ENCODE measurements around the gene NADSYN1.

Gene NADSYN1

GRCh38 chr11:71474771-71475483, 21.9 kb downstream of the NADSYN1 start:
- no peak for DNase-seq

GRCh38 chr11:71476031-71476430, 23.0 kb downstream of the NADSYN1 start:
- no peak for DNase-seq

GRCh38 chr11:71476926-71477640, 24.1 kb downstream of the NADSYN1 start:
- DNase-seq: no peak

DNA sequence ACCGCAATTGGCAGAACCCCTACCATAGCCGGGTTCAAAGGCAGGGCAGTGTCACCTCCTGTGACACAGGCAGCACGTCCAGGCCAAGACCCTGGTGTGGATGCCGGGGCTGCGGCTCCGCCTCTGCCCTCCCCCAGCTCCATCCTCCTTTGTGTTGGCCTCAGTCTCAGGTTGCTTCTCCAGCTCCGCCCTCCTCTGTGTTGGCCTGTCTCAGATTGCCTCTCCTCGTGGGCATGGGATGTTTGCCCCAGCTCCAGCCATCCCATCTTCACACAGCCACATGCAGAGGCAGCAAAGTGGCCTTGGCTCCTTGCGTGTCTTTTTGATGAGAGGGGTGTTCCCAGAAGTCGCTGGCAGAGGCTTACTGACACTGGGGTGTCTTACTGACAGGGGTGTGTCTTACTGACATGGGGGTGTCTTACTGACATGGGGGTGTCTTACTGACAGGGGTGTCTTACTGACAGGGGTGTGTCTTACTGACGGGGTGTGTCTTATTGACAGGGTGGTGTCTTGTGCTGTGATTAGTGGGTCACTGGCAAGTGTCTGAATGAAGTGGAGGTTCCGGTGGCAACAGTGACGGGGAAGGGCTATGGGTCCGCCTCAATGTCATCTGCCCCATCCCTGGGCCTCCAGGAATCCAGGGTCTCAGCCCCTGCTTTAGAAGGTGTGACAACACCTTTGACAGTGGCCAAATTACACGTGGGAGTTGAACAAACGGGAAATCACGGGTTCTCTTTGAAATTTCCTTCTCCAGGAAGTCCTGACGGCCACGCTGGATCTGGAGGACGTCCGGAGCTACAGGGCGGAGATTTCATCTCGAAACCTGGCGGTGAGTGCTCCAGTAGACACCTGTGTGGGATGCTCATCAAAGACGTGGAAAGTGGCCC, 24.9 kb downstream of the NADSYN1 start:
- DNase-seq: no peak

GRCh38 chr11:71478528-71478840, 25.5 kb downstream of the NADSYN1 start:
- DNase-seq: no peak

- no peak for DNase-seq
Observed at GRCh38 chr11:71481101-71481960, 28.3 kb downstream of the NADSYN1 start.

GRCh38 chr11:71482216-71482615, 29.2 kb downstream of the NADSYN1 start:
- no peak for DNase-seq

- no peak for DNase-seq
Observed at GRCh38 chr11:71482746-71483364, 29.9 kb downstream of the NADSYN1 start.

DNA sequence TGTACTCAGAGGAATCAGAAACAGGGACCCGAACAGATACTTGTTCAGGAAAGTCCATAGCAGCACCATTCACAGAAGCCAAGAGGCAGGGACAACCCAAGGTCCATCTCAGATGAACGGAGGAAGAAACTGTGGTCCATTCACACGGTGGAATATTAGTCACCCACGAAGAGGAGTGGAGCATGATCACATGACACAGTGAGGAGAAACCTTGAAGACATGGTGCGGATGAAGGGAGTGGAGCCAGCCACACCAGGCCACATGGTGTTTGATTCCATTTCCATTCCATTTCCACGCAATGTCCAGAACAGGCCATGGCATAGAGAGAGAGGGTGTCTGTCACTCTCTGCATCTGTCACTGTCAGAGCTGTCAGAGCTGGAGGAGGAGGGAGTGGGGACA, 30.7 kb downstream of the NADSYN1 start:
- DNase-seq: no peak

- no peak for DNase-seq
Observed at GRCh38 chr11:71484248-71485062, 31.5 kb downstream of the NADSYN1 start.

DNA sequence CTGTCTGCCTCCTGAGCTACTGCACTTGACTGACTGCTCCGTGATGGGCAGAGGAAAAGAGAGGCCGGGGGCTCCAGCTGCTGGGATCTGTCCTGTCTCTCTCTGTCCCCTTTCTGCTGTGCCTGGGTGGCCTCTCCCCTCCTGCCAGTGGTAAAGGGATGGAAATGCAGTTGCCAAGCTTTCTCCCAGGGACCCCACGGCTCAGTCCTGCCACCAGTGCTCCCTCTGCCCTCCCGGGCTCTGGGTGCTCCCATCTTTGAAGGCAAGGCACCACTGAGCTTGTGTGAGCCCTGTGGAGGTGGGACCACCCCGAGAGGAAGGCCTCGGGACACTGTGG, 32.0 kb downstream of the NADSYN1 start:
- DNase-seq: no peak

DNA sequence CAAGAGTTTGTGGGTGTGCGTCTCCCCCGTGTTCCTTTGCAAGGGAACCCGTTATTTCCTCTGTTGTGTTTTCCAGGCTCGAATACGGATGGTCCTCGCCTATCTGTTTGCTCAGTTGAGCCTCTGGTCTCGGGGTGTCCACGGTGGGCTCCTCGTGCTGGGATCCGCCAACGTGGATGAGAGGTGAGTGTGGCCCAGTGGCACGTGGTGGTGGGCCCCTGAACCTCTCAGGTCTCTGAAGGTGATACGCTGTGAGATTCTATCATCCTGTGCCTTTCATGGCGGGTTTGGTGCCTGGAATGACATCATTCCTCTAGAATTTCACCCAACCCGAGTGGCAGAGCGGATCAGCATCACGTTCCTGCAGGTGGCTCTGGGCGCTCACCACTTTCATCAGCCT, 32.5 kb downstream of the NADSYN1 start:
- DNase-seq: no peak

GRCh38 chr11:71486320-71486719, 33.3 kb downstream of the NADSYN1 start:
- DNase-seq: no peak

DNA sequence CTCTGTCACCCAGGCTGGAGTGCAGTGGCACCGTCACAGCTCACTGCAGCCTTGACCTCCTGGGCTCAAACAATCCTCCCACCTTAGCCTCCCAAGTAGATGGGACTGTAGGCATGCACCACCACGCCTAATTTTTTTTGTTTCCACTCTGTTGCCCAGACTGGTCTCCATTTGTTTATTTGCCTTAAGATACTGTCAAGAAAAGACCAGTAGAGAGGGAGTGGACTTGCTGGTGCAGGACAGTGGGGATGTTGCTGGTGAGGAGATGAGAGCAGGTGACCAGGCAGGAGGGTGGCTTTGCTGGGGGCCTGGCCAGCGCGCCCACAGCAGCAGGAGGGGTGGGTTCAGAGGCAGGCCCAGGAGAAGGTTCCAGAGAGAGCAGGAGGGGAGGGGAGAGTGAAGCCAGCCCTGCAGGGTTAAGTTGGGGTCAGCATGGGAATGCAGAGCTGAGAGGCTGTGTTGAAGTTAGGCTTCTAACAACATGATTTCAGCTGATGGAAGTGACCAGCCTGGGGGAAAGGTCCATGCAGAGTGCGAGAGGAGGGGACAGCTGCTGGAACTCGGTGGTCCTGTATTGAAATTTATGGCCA, 35.8 kb downstream of the NADSYN1 start:
- DNase-seq: no peak

DNA sequence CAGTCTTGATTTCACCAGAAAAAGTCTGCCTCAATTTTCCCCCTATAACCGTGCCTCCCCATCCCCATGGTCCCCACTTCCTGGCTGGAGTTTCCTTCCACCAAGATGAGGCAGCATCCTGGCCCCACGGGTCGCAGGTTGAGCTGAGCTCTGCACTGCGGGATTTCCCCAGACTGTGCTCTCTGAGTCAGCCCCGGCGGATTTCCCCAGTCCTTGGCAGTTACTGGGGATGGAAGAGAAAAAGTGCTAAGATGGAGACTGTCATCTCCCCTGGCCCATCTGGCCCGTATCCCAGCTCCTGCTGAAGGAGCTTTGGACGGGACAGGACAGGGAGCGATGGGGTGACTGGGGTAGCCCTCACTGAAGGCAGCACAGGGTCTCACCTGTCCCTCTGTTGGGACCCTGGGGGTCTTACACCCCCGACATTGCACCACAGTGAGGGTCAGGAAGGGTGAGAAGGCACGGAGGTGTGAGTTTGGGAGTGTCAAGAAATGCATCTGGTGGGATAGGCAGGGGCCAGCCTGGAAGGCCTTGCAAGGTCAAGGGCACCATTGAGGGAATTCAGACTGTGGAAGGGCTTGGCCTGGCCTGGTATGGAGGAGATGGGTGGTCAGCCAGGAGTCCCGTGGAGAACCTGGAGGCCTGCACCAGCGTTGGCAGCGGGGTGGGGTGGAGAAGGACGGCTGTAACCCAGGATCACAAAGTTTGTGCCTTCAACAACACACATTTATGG, 36.5 kb downstream of the NADSYN1 start:
- no peak for DNase-seq

DNA sequence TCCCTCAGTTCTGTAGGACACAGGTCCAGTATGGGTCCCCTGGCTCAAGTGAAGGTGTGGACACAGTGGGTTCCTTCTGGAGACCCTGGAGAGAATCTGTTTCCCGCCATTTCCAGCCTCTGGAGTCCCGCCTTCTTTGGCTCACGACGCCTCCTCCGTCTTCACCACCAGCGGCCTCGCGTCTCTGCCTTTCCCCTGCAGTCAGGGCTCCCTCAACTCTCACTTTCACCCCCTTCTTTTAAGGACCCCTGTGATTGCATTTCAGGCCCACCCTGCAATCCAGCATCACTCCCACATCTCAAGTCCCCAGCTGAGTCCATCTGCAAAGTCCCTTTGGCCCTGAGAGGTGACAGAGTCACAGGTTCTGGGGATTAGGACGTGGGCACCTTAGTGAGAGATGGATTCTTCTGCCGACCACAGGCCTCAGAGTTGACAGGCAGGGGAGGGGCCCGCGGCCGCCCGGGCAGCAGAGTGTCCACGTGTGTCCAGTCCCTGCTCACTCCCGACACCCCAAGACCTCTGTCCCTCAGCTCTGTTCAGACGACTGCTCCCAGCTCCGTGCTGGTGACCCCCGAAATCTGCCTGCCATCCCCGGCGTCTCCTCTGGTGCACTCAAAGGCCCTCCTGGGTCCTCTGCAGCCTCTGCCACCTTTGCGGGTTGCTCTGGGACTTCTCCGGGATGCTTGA, 37.2 kb downstream of the NADSYN1 start:
- no peak for DNase-seq

- DNase-seq: no peak
Observed at GRCh38 chr11:71490731-71491390, 37.9 kb downstream of the NADSYN1 start.

DNA sequence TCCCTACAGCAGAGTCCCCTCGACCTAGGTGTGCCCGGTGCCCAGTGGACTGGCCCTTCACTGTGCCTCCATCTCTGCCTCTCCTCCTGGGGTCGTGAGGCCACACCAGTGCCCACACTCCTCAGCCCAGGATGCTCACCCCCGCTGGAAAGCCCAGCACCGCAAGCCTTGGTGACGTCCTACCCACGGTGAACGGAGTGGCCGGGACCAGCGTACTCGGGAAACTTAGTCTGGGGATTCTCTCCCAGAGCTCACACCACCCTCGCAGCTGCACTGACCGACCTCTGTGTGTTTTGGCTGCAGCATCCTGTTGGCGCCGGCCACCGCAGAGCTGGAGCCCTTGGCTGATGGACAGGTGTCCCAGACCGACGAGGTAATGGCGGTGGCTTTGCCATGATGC, 38.5 kb downstream of the NADSYN1 start:
- DNase-seq: no peak

- no peak for DNase-seq
Observed at GRCh38 chr11:71491940-71492339, 38.9 kb downstream of the NADSYN1 start.
